Stromal cell of bone marrow (primary cell): ENCODE data around the gene TSPAN12.
"Not testable (repeated sequence)": the region's sequence is repeated elsewhere in the genome, so short reads cannot be mapped to it uniquely, and the experiment has no call there.

Source experiments
- DNase-seq: peaks from one replicate; pipeline ENCODE4 v3.0.0-alpha.2; 2012; ENCODE audit warnings: low read depth

TSPAN12 gene

GRCh38 chr7:120805636-120806388 lies 52.1 kb downstream of the TSPAN12 start:
- peak; percentile 48 for DNase-seq

GRCh38 chr7:120802751-120803150 lies 55.2 kb downstream of the TSPAN12 start:
- no peak for DNase-seq

- no peak for DNase-seq
These were observed 58.0 kb downstream of the TSPAN12 start for GRCh38 chr7:120799813-120800475.

- DNase-seq, result no peak
These were observed 58.8 kb downstream of the TSPAN12 start for GRCh38 chr7:120799147-120799546.

GRCh38 chr7:120797026-120797645 lies 60.8 kb downstream of the TSPAN12 start:
- DNase-seq, result no peak

GRCh38 chr7:120794106-120794729 lies 63.7 kb downstream of the TSPAN12 start:
- DNase-seq, result no peak

GRCh38 chr7:120793213-120793936 lies 64.6 kb downstream of the TSPAN12 start:
- no peak for DNase-seq

- DNase-seq, result no peak
These were observed 65.1 kb downstream of the TSPAN12 start for GRCh38 chr7:120792861-120793130.

GRCh38 chr7:120792091-120792860 lies 65.7 kb downstream of the TSPAN12 start:
- DNase-seq, result peak; percentile 40

- DNase-seq, result no peak
These were observed 72.8 kb downstream of the TSPAN12 start for GRCh38 chr7:120785095-120785494.

GRCh38 chr7:120783721-120784120 lies 74.2 kb downstream of the TSPAN12 start:
- DNase-seq, result no peak

- DNase-seq, result no peak
These were observed 74.7 kb downstream of the TSPAN12 start for GRCh38 chr7:120783273-120783672.

GRCh38 chr7:120781924-120782323 lies 76.0 kb downstream of the TSPAN12 start:
- DNase-seq, result not testable (repeated sequence)

GRCh38 chr7:120780938-120781337 lies 77.0 kb downstream of the TSPAN12 start:
- no peak for DNase-seq

- DNase-seq, result not testable (repeated sequence)
These were observed 77.5 kb downstream of the TSPAN12 start for GRCh38 chr7:120780451-120780850.

- DNase-seq, result peak; percentile 2
These were observed 78.9 kb downstream of the TSPAN12 start for GRCh38 chr7:120779078-120779477.

- no peak for DNase-seq
These were observed 82.2 kb downstream of the TSPAN12 start for GRCh38 chr7:120775755-120776154.

GRCh38 chr7:120774481-120774880 lies 83.5 kb downstream of the TSPAN12 start:
- no peak for DNase-seq

GRCh38 chr7:120770206-120770605 lies 87.7 kb downstream of the TSPAN12 start:
- DNase-seq, result no peak

- DNase-seq, result no peak
These were observed 97.1 kb downstream of the TSPAN12 start for GRCh38 chr7:120760851-120761250.

GRCh38 chr7:120760050-120760449 lies 97.9 kb downstream of the TSPAN12 start:
- DNase-seq, result no peak
